GM10266 (cell line): Measurements from ENCODE around the gene NXPH4.

Experiments
- DNase-seq: peaks from one replicate; pipeline ENCODE4 v3.0.0; 2012; ENCODE audit errors: extremely low spot score
- CTCF ChIP-seq: IDR thresholded peaks from 2 replicates; pipeline ENCODE4 v1.5.1; 2012; ENCODE audit warnings: mild to moderate bottlenecking, low read depth; ENCODE audit not compliant: control insufficient read depth, insufficient read depth; ENCODE audit errors: missing control alignments

The NXPH4 gene

GRCh38 chr12:57242329-57242690 lies 25.7 kb downstream of the NXPH4 start:
- no peak for TF ChIP-seq CTCF
- DNase-seq = no peak

GRCh38 chr12:57242691-57243454 lies 26.3 kb downstream of the NXPH4 start:
- peak; percentile 64 for DNase-seq
- TF ChIP-seq CTCF = peak; percentile 74

GRCh38 chr12:57243521-57244311 lies 27.1 kb downstream of the NXPH4 start:
- peak; percentile 89 for TF ChIP-seq CTCF
- DNase-seq = peak; percentile 78

- TF ChIP-seq CTCF = no peak
- DNase-seq = no peak
These were observed 27.7 kb downstream of the NXPH4 start for GRCh38 chr12:57244312-57244696.

GRCh38 chr12:57247041-57247440 lies 30.4 kb downstream of the NXPH4 start:
- no peak for DNase-seq
- no peak for TF ChIP-seq CTCF

- TF ChIP-seq CTCF = no peak
These were observed 32.5 kb downstream of the NXPH4 start for GRCh38 chr12:57248934-57249742.

More at GRCh38 chr12:57248934-57249742, 32.5 kb downstream of the NXPH4 start:
- DNase-seq = peak; percentile 12
